Measurements from ENCODE around the gene COL12A1.

Gene COL12A1

DNA sequence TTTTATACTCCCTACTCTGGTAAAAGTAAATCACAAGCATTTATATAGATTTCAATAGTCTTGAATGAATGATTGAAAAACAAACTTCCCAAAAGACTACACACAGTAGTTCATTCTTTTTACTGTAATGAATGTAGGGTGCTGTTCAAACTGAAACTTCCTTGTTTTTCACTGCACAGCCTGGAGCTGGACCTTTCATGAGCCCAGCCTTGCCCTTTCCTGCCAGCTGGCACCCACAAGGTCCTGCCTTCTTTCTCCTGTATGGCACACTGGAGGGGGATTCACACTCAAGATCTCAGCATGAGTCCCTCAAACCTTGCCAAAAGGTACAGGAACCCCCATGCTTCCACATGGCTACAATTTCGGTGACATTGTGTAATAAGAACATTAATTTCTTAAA lies 50.9 kb downstream of the COL12A1 start:
- H3K27ac ChIP-seq (ENCODE audit: low read length) = no peak overlapping the region
- H3K4me3 ChIP-seq (ENCODE audit: low read depth in 1 of 2, low read length in 2 of 2) = no peak overlapping the region
- DNase-seq = no peak
- no peaks in the 10 kb centered on the region for H3K27me3 ChIP-seq (ENCODE audit: insufficient read depth, low read length, poor library complexity)
- no peaks in the 10 kb centered on the region for H3K36me3 ChIP-seq (ENCODE audit: insufficient read depth, low read length)
- H3K9me3 ChIP-seq (ENCODE audit: insufficient read depth, low read length, severe bottlenecking) = no peaks in the 10 kb centered on the region
- no peaks in the 10 kb centered on the region for H3K79me2 ChIP-seq (ENCODE audit: insufficient read depth, low read length)
- no peak overlapping the region for H2AFZ ChIP-seq (ENCODE audit: low read depth, low read length)
- H3K4me1 ChIP-seq (ENCODE audit: insufficient read depth, low read length) = no peaks in the 10 kb centered on the region
- TF ChIP-seq EZH2 (IDR thresholded peaks at IDR 0.05; ENCODE audit: borderline replicate concordance, low read depth, low read length, severe bottlenecking) = no peak
- TF ChIP-seq, protein P1, sequence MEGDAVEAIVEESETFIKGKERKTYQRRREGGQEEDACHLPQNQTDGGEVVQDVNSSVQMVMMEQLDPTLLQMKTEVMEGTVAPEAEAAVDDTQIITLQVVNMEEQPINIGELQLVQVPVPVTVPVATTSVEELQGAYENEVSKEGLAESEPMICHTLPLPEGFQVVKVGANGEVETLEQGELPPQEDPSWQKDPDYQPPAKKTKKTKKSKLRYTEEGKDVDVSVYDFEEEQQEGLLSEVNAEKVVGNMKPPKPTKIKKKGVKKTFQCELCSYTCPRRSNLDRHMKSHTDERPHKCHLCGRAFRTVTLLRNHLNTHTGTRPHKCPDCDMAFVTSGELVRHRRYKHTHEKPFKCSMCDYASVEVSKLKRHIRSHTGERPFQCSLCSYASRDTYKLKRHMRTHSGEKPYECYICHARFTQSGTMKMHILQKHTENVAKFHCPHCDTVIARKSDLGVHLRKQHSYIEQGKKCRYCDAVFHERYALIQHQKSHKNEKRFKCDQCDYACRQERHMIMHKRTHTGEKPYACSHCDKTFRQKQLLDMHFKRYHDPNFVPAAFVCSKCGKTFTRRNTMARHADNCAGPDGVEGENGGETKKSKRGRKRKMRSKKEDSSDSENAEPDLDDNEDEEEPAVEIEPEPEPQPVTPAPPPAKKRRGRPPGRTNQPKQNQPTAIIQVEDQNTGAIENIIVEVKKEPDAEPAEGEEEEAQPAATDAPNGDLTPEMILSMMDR (IDR thresholded peaks at IDR 0.05; ENCODE audit: borderline replicate concordance, extremely low read depth, low read length, poor library complexity, severe bottlenecking) = no peak
- ATAC-seq (ENCODE audit: insufficient read depth, low read depth) = no peak
- no peak overlapping the region for H3K4me2 ChIP-seq (ENCODE audit: insufficient read depth, low read length)
- H4K20me1 ChIP-seq (ENCODE audit: insufficient read depth, low read length) = no peaks in the 10 kb centered on the region
- no peak overlapping the region for H3K9ac ChIP-seq (ENCODE audit: low read depth, low read length)

DNA sequence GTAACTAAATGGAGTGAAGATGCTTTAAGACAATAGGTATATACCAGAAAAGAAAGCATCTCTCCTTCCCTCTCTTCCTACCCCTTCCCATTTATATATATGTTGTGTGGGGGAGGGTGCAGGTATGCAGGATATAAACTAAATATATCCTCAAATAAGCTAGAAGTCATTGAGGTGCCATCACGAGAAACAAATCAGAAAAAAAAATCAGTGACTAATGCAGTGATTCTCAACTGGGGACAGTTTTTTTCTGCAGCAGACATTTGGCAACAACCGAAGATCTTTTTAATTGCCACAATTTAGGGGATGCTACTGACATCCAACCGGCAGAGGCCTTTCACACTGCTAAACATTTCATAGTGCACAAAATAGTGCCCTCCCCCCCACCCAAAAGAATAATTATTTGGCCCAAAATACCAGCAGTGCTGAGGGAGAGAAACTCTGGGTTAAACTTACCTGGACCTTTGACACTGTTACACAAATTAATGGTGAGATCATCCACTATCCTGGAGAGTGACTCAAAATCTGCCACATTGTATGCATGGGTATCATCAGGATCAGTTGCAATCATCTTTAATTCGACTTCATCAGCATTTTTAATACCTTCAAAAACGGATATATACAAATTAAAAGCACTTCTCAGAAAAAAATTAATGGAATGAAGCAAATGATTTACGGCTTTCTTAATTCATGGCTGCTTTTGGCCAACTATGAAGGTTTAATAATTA lies 55.0 kb downstream of the COL12A1 start:
- Histone ChIP-seq H3K27ac (ENCODE audit: low read length) (no peak overlapping the region), H3K9me3 (ENCODE audit: insufficient read depth, low read length, severe bottlenecking) (no peaks in the 10 kb centered on the region), H4K20me1 (ENCODE audit: insufficient read depth, low read length) (no peaks in the 10 kb centered on the region), H3K4me1 (ENCODE audit: insufficient read depth, low read length) (no peaks in the 10 kb centered on the region), H3K79me2 (ENCODE audit: insufficient read depth, low read length) (no peaks in the 10 kb centered on the region), H3K9ac (ENCODE audit: low read depth, low read length) (no peak overlapping the region), H3K4me3 (ENCODE audit: low read depth in 1 of 2, low read length in 2 of 2) (no peak overlapping the region), H3K36me3 (ENCODE audit: insufficient read depth, low read length) (no peaks in the 10 kb centered on the region), H3K27me3 (ENCODE audit: insufficient read depth, low read length, poor library complexity) (no peaks in the 10 kb centered on the region), H2AFZ (ENCODE audit: low read depth, low read length) (no peak overlapping the region), H3K4me2 (ENCODE audit: insufficient read depth, low read length) (no peak overlapping the region)
- ATAC-seq (ENCODE audit: insufficient read depth, low read depth) (no peak), DNase-seq (no peak)
- TF ChIP-seq, protein P1 (IDR thresholded peaks at IDR 0.05; ENCODE audit: borderline replicate concordance, extremely low read depth, low read length, poor library complexity, severe bottlenecking) = no peak
- no peak for TF ChIP-seq EZH2 (IDR thresholded peaks at IDR 0.05; ENCODE audit: borderline replicate concordance, low read depth, low read length, severe bottlenecking)

DNA sequence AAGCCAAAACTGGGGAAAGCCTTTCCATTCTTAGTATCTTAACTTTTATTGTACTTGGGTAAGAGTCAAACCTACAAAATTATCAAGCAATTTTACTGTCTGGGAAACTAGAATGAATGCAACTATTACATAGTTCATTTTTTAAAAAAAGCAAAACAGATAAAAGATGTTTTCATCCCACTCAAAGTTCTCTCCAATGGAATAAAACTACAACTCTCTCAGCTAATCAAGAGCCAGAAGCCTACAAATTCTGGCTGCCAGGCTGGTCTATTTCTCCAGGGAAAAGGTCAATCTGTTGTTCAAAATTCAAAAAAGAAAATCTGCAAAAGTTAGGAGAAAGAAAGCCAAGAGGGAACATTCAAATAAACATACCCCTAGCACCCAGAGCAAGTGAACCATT lies 56.2 kb downstream of the COL12A1 start:
- Histone ChIP-seq H3K36me3 (ENCODE audit: insufficient read depth, low read length) (no peaks in the 10 kb centered on the region), H2AFZ (ENCODE audit: low read depth, low read length) (no peak overlapping the region), H3K9ac (ENCODE audit: low read depth, low read length) (no peak overlapping the region), H4K20me1 (ENCODE audit: insufficient read depth, low read length) (no peaks in the 10 kb centered on the region), H3K79me2 (ENCODE audit: insufficient read depth, low read length) (no peaks in the 10 kb centered on the region), H3K27me3 (ENCODE audit: insufficient read depth, low read length, poor library complexity) (no peaks in the 10 kb centered on the region), H3K27ac (ENCODE audit: low read length) (no peak overlapping the region), H3K4me1 (ENCODE audit: insufficient read depth, low read length) (no peaks in the 10 kb centered on the region), H3K9me3 (ENCODE audit: insufficient read depth, low read length, severe bottlenecking) (no peaks in the 10 kb centered on the region), H3K4me2 (ENCODE audit: insufficient read depth, low read length) (no peak overlapping the region), H3K4me3 (ENCODE audit: low read depth in 1 of 2, low read length in 2 of 2) (no peak overlapping the region)
- ATAC-seq (ENCODE audit: insufficient read depth, low read depth) = no peak
- no peak for TF ChIP-seq EZH2 (IDR thresholded peaks at IDR 0.05; ENCODE audit: borderline replicate concordance, low read depth, low read length, severe bottlenecking)
- TF ChIP-seq, protein P1 (IDR thresholded peaks at IDR 0.05; ENCODE audit: borderline replicate concordance, extremely low read depth, low read length, poor library complexity, severe bottlenecking) = no peak
- no peak for DNase-seq
